Sigmoid colon (tissue), 7 donors: ENCODE data around the gene SPTLC1. TPM values are rescaled to one million over a fixed set of nuclear protein-coding genes. Genes with fewer than 3 reads are reported as not detected.
"Not testable (repeated sequence)": the region's sequence is repeated elsewhere in the genome, so short reads cannot be mapped to it uniquely, and the experiment has no call there.

Experiments used
- DNase-seq: peaks from one replicate; pipeline ENCODE4 v3.0.0-alpha.2; 2019
- H3K27ac ChIP-seq, 4 donors: fragments of 200-600 bp; sonication (generic); one replicate each; pipeline ENCODE4 v1.5.1; 2016 to 2019; ENCODE audit warnings: mild to moderate bottlenecking in 1 of 4
- H3K27me3 ChIP-seq, 3 donors: fragments of 200-600 bp; sonication (generic); one replicate each; pipeline ENCODE4 v1.5.1; 2019; ENCODE audit warnings: mild to moderate bottlenecking in 1 of 3
- H3K36me3 ChIP-seq, 4 donors: fragments of 200-600 bp; sonication (generic); one replicate each; pipeline ENCODE4 v1.5.1; 2016 to 2019
- H3K4me1 ChIP-seq, 4 donors: fragments of 200-600 bp; sonication (generic); one replicate each; pipeline ENCODE4 v1.5.1; 2017 to 2019
- H3K4me3 ChIP-seq, 4 donors: fragments of 200-600 bp; sonication (generic); one replicate each; pipeline ENCODE4 v1.5.1; 2017 to 2019; ENCODE audit warnings: mild to moderate bottlenecking in 2 of 4, moderate library complexity in 1 of 4
- H3K9me3 ChIP-seq, 4 donors: fragments of 200-600 bp in 3 of 4; sonication (generic) in 3 of 4; one replicate each; pipeline versions ENCODE4 v1.5.1 to v1.6.1; 2013 to 2019
- CTCF ChIP-seq, 4 experiments: fragments of 450-650 bp in 3 of 4; fragments of 200-600 bp in 1 of 4; IDR thresholded peaks; one replicate each; pipeline ENCODE4 v1.5.1; 2016 to 2019; ENCODE audit warnings: antibody characterized with exemption in 4 of 4, mild to moderate bottlenecking in 3 of 4, moderate library complexity in 2 of 4
- EP300 ChIP-seq, 4 donors: sonication (generic); formaldehyde crosslinking; IDR thresholded peaks; one replicate each; pipeline ENCODE4 v1.6.1; 2017; ENCODE audit warnings: antibody characterized with exemption in 4 of 4
- POLR2A ChIP-seq, 2 donors: fragments of 450-650 bp; IDR thresholded peaks; one replicate each; pipeline ENCODE4 v1.6.1; 2016; ENCODE audit warnings: antibody characterized with exemption in 2 of 2, mild to moderate bottlenecking in 2 of 2, moderate library complexity in 2 of 2
- POLR2AphosphoS5 ChIP-seq, 4 donors: sonication (generic); formaldehyde crosslinking; IDR thresholded peaks; one replicate each; pipeline ENCODE4 v1.6.1; 2017; ENCODE audit warnings: antibody characterized with exemption in 4 of 4
- WGBS, 2 donors: extraction: QIAGEN DNeasy Blood & Tissue Kit; methylation state at CpG; one replicate each; pipeline ENCODE4 v1.1.7; 2013; 5-methylcytosine and 5-hydroxymethylcytosine counted together
- intact Hi-C: fragments of 100-400 bp; cut with DNase I; formaldehyde crosslinking; loops from one replicate; pipeline ENCODE4 v1.15.1; 2023
- polyA plus RNA-seq, 3 donors: library from polyadenylated mRNA; stranded (reverse); fragments of 200-250 nt; gene quantifications; one replicate each; pipeline ENCODE4 v1.2.3, GENCODE V29; 2013
- total RNA-seq, 4 donors: library from RNA; depleted of rRNA; stranded (reverse); fragments of >200 nt; gene quantifications; one replicate each; pipeline ENCODE4 v1.1.0, GENCODE V29; 2016
- donor health status: healthy with polysubstance abuse.
- donor health status: Bipolar disorder and iron deficiency.
- donor health status: healthy.

The SPTLC1 gene
- total and polyA plus RNA-seq, 7 donors, result 10.2 to 75.4 (median 55.0) TPM

- Histone ChIP-seq H3K4me3 (no peak overlapping the region), H3K27ac (no peak overlapping the region), H3K4me1 (no peaks in the 10 kb centered on the region), H3K9me3 (peaks cover 0 to 5% (median 0%) of the 10 kb centered on the region in 4 donors), H3K36me3 (no peaks in the 10 kb centered on the region), H3K27me3 (no peaks in the 10 kb centered on the region)
- no peak for TF ChIP-seq POLR2A (IDR thresholded peaks at IDR 0.05)
- no peak for TF ChIP-seq CTCF (IDR thresholded peaks at IDR 0.05)
- TF ChIP-seq POLR2AphosphoS5 (IDR thresholded peaks at IDR 0.05), result no peak
- no peak for TF ChIP-seq EP300 (IDR thresholded peaks at IDR 0.05)
- WGBS, 2 donors, result 92 to 93% methylated on average over 10 of the region's 10 CpGs
- intact Hi-C loops, result no loop called here
- DNase-seq, result no peak
These were observed 45.6 kb upstream of the SPTLC1 start for GRCh38 chr9:92160786-92161185.

GRCh38 chr9:92159058-92159457 is 43.8 kb upstream of the SPTLC1 start:
- Histone ChIP-seq H3K9me3 (no peaks in the 10 kb centered on the region), H3K4me1 (peaks cover 0 to 8% (median 4%) of the 10 kb centered on the region in 4 donors), H3K4me3 (no peak overlapping the region), H3K36me3 (no peaks in the 10 kb centered on the region), H3K27me3 (no peaks in the 10 kb centered on the region), H3K27ac (no peak overlapping the region)
- intact Hi-C loops, result no loop called here
- TF ChIP-seq POLR2AphosphoS5 (IDR thresholded peaks at IDR 0.05), result no peak
- no peak for TF ChIP-seq CTCF (IDR thresholded peaks at IDR 0.05)
- no peak for TF ChIP-seq EP300 (IDR thresholded peaks at IDR 0.05)
- no peak for TF ChIP-seq POLR2A (IDR thresholded peaks at IDR 0.05)
- 80 to 84% methylated on average over 5 of the region's 5 CpGs for WGBS, 2 donors
- no peak for DNase-seq

- TF ChIP-seq POLR2AphosphoS5 (IDR thresholded peaks at IDR 0.05) (no peak), POLR2A (IDR thresholded peaks at IDR 0.05) (no peak), EP300 (IDR thresholded peaks at IDR 0.05) (no peak), CTCF (IDR thresholded peaks at IDR 0.05) (no peak)
- intact Hi-C loops, result no loop called here
- H3K9me3 ChIP-seq, result no peaks in the 10 kb centered on the region
- H3K27ac ChIP-seq, result no peak overlapping the region
- H3K36me3 ChIP-seq, result no peaks in the 10 kb centered on the region
- no peaks in the 10 kb centered on the region for H3K27me3 ChIP-seq
- DNase-seq, result no peak
- 83 to 84% methylated on average over 10 of the region's 10 CpGs for WGBS, 2 donors
- peaks cover 0 to 17% (median 12%) of the 10 kb centered on the region in 4 donors for H3K4me1 ChIP-seq
- H3K4me3 ChIP-seq, result no peak overlapping the region
These were observed 42.9 kb upstream of the SPTLC1 start for GRCh38 chr9:92158097-92158601.

GRCh38 chr9:92155736-92156135 is 40.5 kb upstream of the SPTLC1 start:
- H3K9me3 ChIP-seq, H3K27me3 ChIP-seq, H3K36me3 ChIP-seq, intact Hi-C loops, DNase-seq, H3K4me3 ChIP-seq, H3K27ac ChIP-seq: not testable (repeated sequence)
- peaks cover 0 to 36% (median 26%) of the 10 kb centered on the region in 4 donors for H3K4me1 ChIP-seq
- 85 to 89% methylated on average over 12 of the region's 12 CpGs for WGBS, 2 donors

GRCh38 chr9:92155221-92155620 is 40.0 kb upstream of the SPTLC1 start:
- intact Hi-C loops, result no loop called here
- H3K4me1 ChIP-seq, result peaks cover 0 to 36% (median 26%) of the 10 kb centered on the region in 4 donors
- TF ChIP-seq EP300 (IDR thresholded peaks at IDR 0.05) (no peak), CTCF (IDR thresholded peaks at IDR 0.05) (no peak), POLR2A (IDR thresholded peaks at IDR 0.05) (no peak)
- H3K9me3 ChIP-seq, result no peaks in the 10 kb centered on the region
- no peaks in the 10 kb centered on the region for H3K36me3 ChIP-seq
- H3K27me3 ChIP-seq, result no peaks in the 10 kb centered on the region
- WGBS, 2 donors, result 91 to 93% methylated on average over 12 of the region's 12 CpGs
- no peak overlapping the region for H3K4me3 ChIP-seq
- no peak overlapping the region for H3K27ac ChIP-seq
- DNase-seq, result no peak

GRCh38 chr9:92153466-92154415 is 38.5 kb upstream of the SPTLC1 start:
- Histone ChIP-seq H3K27ac (peak overlapping the region in 3 of 4 donors; percentile 31 to 65 (median 31)), H3K4me1 (peaks cover 0 to 36% (median 26%) of the 10 kb centered on the region in 4 donors)
- H3K4me3 ChIP-seq, H3K36me3 ChIP-seq, H3K27me3 ChIP-seq, DNase-seq, intact Hi-C loops, H3K9me3 ChIP-seq: not testable (repeated sequence)
- 67 to 76% methylated on average over 10 of the region's 10 CpGs for WGBS, 2 donors
